HEK293 (cell line): ENCODE measurements around the gene EEF1AKMT4.

ENCODE experiments used
- REST ChIP-seq: fragments of 450-650 bp; formaldehyde crosslinking; IDR thresholded peaks from 2 replicates; pipeline ENCODE4 v1.5.1; 2016; ENCODE audit warnings: missing biosample characterization, missing genetic modification characterization
- TCF7L2 ChIP-seq: IDR thresholded peaks from 2 replicates; pipeline ENCODE4 v1.6.1; 2011; ENCODE audit warnings: low read depth, mild to moderate bottlenecking, inconsistent platforms, low read length, moderate library complexity, borderline replicate concordance
- YY1 ChIP-seq: fragments of 450-650 bp; formaldehyde crosslinking; IDR thresholded peaks from 2 replicates; pipeline ENCODE4 v1.5.1; 2018; ENCODE audit warnings: missing biosample characterization, missing genetic modification characterization
- ZFP3 ChIP-seq: fragments of 450-650 bp; formaldehyde crosslinking; IDR thresholded peaks from 2 replicates; pipeline ENCODE4 v1.5.1; 2016; ENCODE audit warnings: low read depth, missing biosample characterization, missing genetic modification characterization
- ZNF114 ChIP-seq: fragments of 450-650 bp; formaldehyde crosslinking; IDR thresholded peaks from 2 replicates; pipeline ENCODE4 v1.5.0; 2017; ENCODE audit warnings: missing biosample characterization, missing genetic modification characterization
- ZNF157 ChIP-seq: fragments of 450-650 bp; formaldehyde crosslinking; IDR thresholded peaks from 2 replicates; pipeline ENCODE4 v1.5.1; 2016; ENCODE audit warnings: missing biosample characterization, missing genetic modification characterization
- ZNF24 ChIP-seq: fragments of 450-650 bp; formaldehyde crosslinking; IDR thresholded peaks from 2 replicates; pipeline ENCODE4 v1.5.1; 2016; ENCODE audit warnings: missing biosample characterization, missing genetic modification characterization
- ZNF501 ChIP-seq: fragments of 450-650 bp; formaldehyde crosslinking; IDR thresholded peaks from 2 replicates; pipeline ENCODE4 v1.5.1; 2016; ENCODE audit warnings: missing biosample characterization, missing genetic modification characterization
- ZNF544 ChIP-seq: fragments of 450-650 bp; formaldehyde crosslinking; IDR thresholded peaks from 2 replicates; pipeline ENCODE4 v1.5.0; 2017; ENCODE audit warnings: missing biosample characterization, missing genetic modification characterization
- ZNF585B ChIP-seq: fragments of 450-650 bp; formaldehyde crosslinking; IDR thresholded peaks from 2 replicates; pipeline ENCODE4 v1.5.1; 2016; ENCODE audit warnings: missing biosample characterization, missing genetic modification characterization
- ZNF660 ChIP-seq: fragments of 450-650 bp; IDR thresholded peaks from 2 replicates; pipeline ENCODE4 v1.5.1; 2018; ENCODE audit warnings: missing biosample characterization, mild to moderate bottlenecking, missing genetic modification characterization
- ZSCAN30 ChIP-seq: fragments of 450-650 bp; IDR thresholded peaks from 2 replicates; pipeline ENCODE4 v1.5.1; 2018; ENCODE audit warnings: missing biosample characterization, mild to moderate bottlenecking, missing genetic modification characterization, moderate library complexity
- TF ChIP-seq, protein P1 (sequence below): fragments of 450-650 bp; formaldehyde crosslinking; IDR thresholded peaks from 2 replicates; pipeline ENCODE4 v1.5.1; 2016; ENCODE audit warnings: missing biosample characterization, missing genetic modification characterization
- TF ChIP-seq, protein P2 (sequence below): fragments of 450-650 bp; formaldehyde crosslinking; IDR thresholded peaks from 2 replicates; pipeline ENCODE4 v1.5.1; 2016; ENCODE audit warnings: missing biosample characterization, missing genetic modification characterization

DNA sequence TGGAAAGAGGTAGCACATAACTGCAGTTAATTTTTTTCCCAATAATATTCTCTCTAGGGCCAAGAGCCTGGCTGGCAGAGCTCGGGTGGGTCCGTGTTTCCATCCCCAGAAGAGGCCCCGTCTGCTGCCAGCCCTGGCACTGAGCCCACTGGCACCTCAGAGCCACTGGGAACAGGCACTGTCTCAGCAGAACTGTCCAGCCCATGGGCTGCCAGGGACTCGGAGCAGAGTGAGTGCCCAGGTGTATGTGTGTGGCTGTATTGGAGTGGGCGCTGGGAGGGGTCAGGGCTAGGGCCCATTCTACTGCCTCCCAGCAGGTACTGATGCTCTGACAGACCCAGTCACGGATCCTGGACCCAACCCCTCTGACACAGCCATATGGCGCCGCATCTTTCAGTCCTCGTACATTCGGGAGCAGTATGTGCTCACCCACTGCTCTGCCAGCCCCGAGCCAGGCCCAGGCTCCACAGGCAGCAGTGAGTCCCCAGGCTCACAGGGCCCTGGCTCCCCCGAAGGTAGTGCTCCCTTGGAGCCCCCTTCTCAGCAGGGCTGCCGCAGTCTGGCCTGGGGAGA is 11.1 kb upstream of the EEF1AKMT4 start:
- TF ChIP-seq TCF7L2 (no peak), ZNF157 (tag by site-specific recombination) (no peak), ZSCAN30 (tag by site-specific recombination) (no peak), ZNF501 (tag by site-specific recombination) (no peak), REST (tag by site-specific recombination) (no peak), ZNF24 (tag by site-specific recombination) (no peak), ZNF114 (tag by site-specific recombination) (no peak), ZFP3 (no peak), ZNF544 (tag by site-specific recombination) (no peak), ZNF585B (tag by site-specific recombination) (no peak), YY1 (no peak), ZNF660 (no peak)
- TF ChIP-seq, protein P1, sequence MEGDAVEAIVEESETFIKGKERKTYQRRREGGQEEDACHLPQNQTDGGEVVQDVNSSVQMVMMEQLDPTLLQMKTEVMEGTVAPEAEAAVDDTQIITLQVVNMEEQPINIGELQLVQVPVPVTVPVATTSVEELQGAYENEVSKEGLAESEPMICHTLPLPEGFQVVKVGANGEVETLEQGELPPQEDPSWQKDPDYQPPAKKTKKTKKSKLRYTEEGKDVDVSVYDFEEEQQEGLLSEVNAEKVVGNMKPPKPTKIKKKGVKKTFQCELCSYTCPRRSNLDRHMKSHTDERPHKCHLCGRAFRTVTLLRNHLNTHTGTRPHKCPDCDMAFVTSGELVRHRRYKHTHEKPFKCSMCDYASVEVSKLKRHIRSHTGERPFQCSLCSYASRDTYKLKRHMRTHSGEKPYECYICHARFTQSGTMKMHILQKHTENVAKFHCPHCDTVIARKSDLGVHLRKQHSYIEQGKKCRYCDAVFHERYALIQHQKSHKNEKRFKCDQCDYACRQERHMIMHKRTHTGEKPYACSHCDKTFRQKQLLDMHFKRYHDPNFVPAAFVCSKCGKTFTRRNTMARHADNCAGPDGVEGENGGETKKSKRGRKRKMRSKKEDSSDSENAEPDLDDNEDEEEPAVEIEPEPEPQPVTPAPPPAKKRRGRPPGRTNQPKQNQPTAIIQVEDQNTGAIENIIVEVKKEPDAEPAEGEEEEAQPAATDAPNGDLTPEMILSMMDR (tag by site-specific recombination) = no peak
- TF ChIP-seq, protein P2, sequence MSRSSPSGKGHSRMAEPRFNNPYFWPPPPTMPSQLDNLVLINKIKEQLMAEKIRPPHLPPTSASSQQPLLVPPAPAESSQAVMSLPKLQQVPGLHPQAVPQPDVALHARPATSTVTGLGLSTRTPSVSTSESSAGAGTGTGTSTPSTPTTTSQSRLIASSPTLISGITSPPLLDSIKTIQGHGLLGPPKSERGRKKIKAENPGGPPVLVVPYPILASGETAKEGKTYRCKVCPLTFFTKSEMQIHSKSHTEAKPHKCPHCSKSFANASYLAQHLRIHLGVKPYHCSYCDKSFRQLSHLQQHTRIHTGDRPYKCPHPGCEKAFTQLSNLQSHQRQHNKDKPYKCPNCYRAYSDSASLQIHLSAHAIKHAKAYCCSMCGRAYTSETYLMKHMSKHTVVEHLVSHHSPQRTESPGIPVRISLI = no peak
